PFSK-1 (cell line): ENCODE results near the gene OR4D10.

Source experiments
- FOXP2 ChIP-seq: optimal IDR thresholded peaks from 2 replicates; pipeline ENCODE3; 2011; ENCODE audit warnings: borderline replicate concordance, control low read depth, inconsistent platforms; ENCODE audit not compliant: insufficient read depth; ENCODE audit errors: extremely low read length, extremely low read depth
- POLR2AphosphoS5 ChIP-seq: IDR thresholded peaks from 2 replicates; pipeline ENCODE4 v1.6.1; 2012; ENCODE audit warnings: low read depth, mild to moderate bottlenecking, control low read depth, low read length, moderate library complexity
- SIN3A ChIP-seq: IDR thresholded peaks from 2 replicates; pipeline ENCODE4 v1.6.1; 2012; ENCODE audit warnings: mild to moderate bottlenecking, low read length, moderate library complexity, borderline replicate concordance; ENCODE audit not compliant: insufficient read depth
- TAF1 ChIP-seq: IDR thresholded peaks from 2 replicates; pipeline ENCODE4 v1.6.1; 2012; ENCODE audit warnings: low read length, control low read depth, borderline replicate concordance; ENCODE audit not compliant: insufficient read depth
- TF ChIP-seq, protein P1 (sequence below), 2 experiments: IDR thresholded peaks; 2 replicates each; pipeline versions ENCODE4 v1.6.1 to v1.8.0; 2011 to 2012; ENCODE audit warnings: low read depth in 2 of 2, low read length in 2 of 2, control low read depth in 1 of 2, inconsistent platforms in 1 of 2, mild to moderate bottlenecking in 1 of 2, moderate library complexity in 1 of 2; ENCODE audit not compliant: insufficient read depth in 1 of 2

The OR4D10 gene

DNA sequence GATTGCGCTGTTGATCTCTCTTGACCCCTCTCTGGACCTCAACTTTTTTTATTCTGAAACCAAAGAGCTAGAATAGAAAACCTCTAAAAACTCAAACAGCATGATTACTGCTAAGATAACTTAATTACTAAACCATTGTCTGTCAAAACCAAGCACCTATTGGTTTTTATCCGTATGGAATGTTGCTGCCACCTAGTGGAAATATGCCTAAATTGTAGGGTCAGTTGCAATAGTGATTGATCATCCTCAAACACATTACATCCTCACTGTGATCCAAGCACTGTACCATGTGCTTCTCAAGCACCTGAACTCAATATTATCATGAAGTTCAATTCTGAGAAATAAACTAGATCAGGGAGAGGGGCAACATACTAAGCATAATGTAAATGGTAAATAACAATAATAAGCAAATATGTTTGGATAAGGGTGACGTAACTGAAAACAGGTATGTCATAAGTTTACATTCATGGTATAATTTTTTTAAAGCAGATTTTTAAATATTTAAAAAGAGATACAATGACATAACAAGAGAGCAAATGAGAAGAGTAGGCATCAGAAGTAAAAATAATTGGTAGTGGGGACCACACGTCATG lies 43.1 kb upstream of the OR4D10 start:
- TF ChIP-seq POLR2AphosphoS5 (no peak), FOXP2 (no peak), TAF1 (no peak)
- TF ChIP-seq, protein P1, sequence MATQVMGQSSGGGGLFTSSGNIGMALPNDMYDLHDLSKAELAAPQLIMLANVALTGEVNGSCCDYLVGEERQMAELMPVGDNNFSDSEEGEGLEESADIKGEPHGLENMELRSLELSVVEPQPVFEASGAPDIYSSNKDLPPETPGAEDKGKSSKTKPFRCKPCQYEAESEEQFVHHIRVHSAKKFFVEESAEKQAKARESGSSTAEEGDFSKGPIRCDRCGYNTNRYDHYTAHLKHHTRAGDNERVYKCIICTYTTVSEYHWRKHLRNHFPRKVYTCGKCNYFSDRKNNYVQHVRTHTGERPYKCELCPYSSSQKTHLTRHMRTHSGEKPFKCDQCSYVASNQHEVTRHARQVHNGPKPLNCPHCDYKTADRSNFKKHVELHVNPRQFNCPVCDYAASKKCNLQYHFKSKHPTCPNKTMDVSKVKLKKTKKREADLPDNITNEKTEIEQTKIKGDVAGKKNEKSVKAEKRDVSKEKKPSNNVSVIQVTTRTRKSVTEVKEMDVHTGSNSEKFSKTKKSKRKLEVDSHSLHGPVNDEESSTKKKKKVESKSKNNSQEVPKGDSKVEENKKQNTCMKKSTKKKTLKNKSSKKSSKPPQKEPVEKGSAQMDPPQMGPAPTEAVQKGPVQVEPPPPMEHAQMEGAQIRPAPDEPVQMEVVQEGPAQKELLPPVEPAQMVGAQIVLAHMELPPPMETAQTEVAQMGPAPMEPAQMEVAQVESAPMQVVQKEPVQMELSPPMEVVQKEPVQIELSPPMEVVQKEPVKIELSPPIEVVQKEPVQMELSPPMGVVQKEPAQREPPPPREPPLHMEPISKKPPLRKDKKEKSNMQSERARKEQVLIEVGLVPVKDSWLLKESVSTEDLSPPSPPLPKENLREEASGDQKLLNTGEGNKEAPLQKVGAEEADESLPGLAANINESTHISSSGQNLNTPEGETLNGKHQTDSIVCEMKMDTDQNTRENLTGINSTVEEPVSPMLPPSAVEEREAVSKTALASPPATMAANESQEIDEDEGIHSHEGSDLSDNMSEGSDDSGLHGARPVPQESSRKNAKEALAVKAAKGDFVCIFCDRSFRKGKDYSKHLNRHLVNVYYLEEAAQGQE (IDR thresholded peaks at IDR 0.05; ENCODE audit: insufficient read depth in 1 of 2, low read depth in 2 of 2, low read length in 2 of 2), result no peak

DNA sequence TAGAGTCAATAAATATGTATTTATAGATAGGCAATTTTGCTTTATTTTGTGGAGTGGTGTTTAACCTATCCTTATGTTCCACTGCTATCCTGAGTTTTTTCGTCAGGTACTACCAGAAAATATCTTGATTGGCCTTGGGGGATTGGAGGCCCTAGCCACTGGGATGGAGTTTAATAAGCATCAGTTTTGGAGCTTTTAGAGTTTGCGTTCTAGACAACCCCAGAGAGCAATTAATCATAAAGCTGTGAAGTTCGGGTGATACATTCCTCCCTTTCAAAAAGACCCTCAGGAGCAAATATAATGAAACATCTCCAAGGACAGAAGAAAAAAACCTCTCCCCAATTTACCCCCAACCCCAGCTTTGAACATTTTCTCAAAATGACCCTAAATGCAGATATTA lies 36.9 kb upstream of the OR4D10 start, which contains the start of gene OR5A1:
Gene OR5A1 (plus strand): TSS at position 301 of the 400 bp plus-strand sequence. CDS start 6,700 bp downstream, outside the sequence.
- TF ChIP-seq FOXP2 (no peak), POLR2AphosphoS5 (no peak)

DNA sequence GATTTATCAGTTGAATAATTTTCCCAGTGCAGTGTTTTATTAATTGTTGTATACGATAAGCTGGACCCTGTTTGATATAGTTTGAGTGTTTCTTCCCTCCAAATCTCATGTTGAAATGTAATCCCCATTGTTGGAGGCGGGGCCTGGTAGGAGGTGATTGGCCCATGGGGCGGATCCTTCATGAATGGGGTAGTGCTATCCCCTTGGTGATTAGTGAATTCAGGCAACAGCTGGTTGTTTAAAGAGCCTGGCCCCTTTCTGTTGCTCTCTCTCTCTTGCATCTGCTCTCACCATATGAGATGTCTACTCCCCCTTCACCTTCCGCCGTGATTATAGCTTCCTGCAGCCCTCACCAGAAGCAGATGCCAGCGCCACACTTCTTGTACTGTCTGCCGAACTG lies 35.3 kb upstream of the OR4D10 start:
- TF ChIP-seq SIN3A, result no peak
- no peak for TF ChIP-seq FOXP2
- TF ChIP-seq POLR2AphosphoS5, result no peak
- TF ChIP-seq, protein P1 (IDR thresholded peaks at IDR 0.05; ENCODE audit: insufficient read depth in 1 of 2, low read depth in 2 of 2, low read length in 2 of 2), result no peak
- TF ChIP-seq TAF1, result no peak

DNA sequence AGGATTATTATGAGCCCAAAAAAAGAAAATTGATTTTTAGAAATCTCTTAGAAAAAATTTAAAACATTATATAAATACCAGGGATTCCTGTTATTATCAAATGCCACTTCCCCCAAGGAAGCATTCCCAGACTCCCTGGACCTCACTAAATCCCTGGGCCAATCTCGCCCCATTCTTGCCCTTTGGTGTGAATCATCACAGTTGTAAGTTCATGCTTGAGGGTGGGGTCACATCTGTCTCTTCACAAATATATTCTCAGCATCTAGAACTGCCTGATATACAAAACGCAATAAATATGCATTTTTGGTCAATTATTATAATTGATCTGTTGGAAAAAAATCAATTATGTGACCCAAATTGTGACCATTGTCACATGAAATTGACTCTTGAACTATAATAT lies 24.6 kb upstream of the OR4D10 start:
- TF ChIP-seq, protein P1 (IDR thresholded peaks at IDR 0.05; ENCODE audit: insufficient read depth in 1 of 2, low read depth in 2 of 2, low read length in 2 of 2), result no peak
- no peak for TF ChIP-seq SIN3A
- TF ChIP-seq FOXP2, result no peak
- TF ChIP-seq TAF1, result no peak
- no peak for TF ChIP-seq POLR2AphosphoS5

DNA sequence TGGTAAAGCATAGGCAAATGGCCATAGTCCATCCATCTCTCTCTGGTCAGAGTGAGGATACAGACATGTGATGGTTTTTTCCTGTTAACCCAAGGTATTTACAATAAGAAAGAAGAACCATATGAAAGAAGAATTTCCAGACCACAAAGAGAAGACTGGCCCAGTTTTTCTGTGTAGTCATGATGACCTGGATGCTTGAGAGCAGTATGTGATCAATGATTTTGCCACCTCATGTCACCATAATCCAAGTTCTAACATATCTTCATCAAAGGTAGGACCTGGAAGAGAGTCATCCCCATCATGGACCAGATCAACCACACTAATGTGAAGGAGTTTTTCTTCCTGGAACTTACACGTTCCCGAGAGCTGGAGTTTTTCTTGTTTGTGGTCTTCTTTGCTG lies 16.5 kb upstream of the OR4D10 start, which contains the start of gene OR4D6:
Gene OR4D6 (plus strand): TSS at position 301 of the 400 bp plus-strand sequence. CDS start 0 bp downstream, at position 301.
- no peak for TF ChIP-seq SIN3A
- TF ChIP-seq POLR2AphosphoS5, result no peak
- TF ChIP-seq, protein P1 (IDR thresholded peaks at IDR 0.05; ENCODE audit: insufficient read depth in 1 of 2, low read depth in 2 of 2, low read length in 2 of 2), result no peak
- no peak for TF ChIP-seq TAF1
- no peak for TF ChIP-seq FOXP2
